Spleen (tissue), 11 donors: ENCODE results near the gene SSBP4. TPM values are rescaled to one million over a fixed set of nuclear protein-coding genes. Genes with fewer than 3 reads are reported as not detected.

Source experiments
- DNase-seq: peaks from one replicate; pipeline ENCODE4 v3.0.0-alpha.2; 2020
- H3K27ac ChIP-seq, 8 donors: fragments of 200-600 bp; sonication (generic) in 7 of 8; 1 replicate in 4 of 8; 2 replicates in 4 of 8; pipeline versions ENCODE4 v1.5.0 to v1.8.0; 2016 to 2021; ENCODE audit warnings: inconsistent platforms in 4 of 8, mild to moderate bottlenecking in 4 of 8, moderate library complexity in 1 of 8
- H3K27me3 ChIP-seq, 7 donors: fragments of 200-600 bp; sonication (generic) in 6 of 7; replicated peaks in 1 of 7; 1 replicate in 4 of 7; 2 replicates in 3 of 7; pipeline versions ENCODE4 v1.5.0 to v1.8.0; 2016 to 2021; ENCODE audit warnings: inconsistent platforms in 3 of 7, mild to moderate bottlenecking in 1 of 7
- H3K36me3 ChIP-seq, 6 donors: fragments of 200-600 bp; sonication (generic) in 5 of 6; 1 replicate in 4 of 6; 2 replicates in 2 of 6; pipeline versions ENCODE4 v1.5.0 to v1.8.0; 2016 to 2021; ENCODE audit warnings: inconsistent platforms in 2 of 6
- H3K4me1 ChIP-seq, 6 donors: fragments of 200-600 bp; sonication (generic) in 5 of 6; 1 replicate in 3 of 6; 2 replicates in 3 of 6; pipeline versions ENCODE4 v1.5.0 to v1.8.0; 2016 to 2021; ENCODE audit warnings: inconsistent platforms in 3 of 6
- H3K4me3 ChIP-seq, 8 donors: fragments of 200-600 bp; sonication (generic) in 7 of 8; 1 replicate in 4 of 8; 2 replicates in 4 of 8; pipeline versions ENCODE4 v1.5.0 to v1.8.0; 2016 to 2021; ENCODE audit warnings: inconsistent platforms in 4 of 8, mild to moderate bottlenecking in 4 of 8, moderate library complexity in 2 of 8
- H3K9me3 ChIP-seq, 8 donors: fragments of 200-600 bp; sonication (generic) in 7 of 8; 1 replicate in 4 of 8; 2 replicates in 4 of 8; pipeline versions ENCODE4 v1.5.0 to v1.8.0; 2016 to 2021; ENCODE audit warnings: inconsistent platforms in 4 of 8
- CTCF ChIP-seq, 11 experiments: fragments of 200-600 bp in 7 of 11; fragments of 450-650 bp in 4 of 11; sonication (generic) in 4 of 11; IDR thresholded peaks in 8 of 11; conservative IDR thresholded peaks in 3 of 11; 1 replicate in 7 of 11; 2 replicates in 4 of 11; pipeline versions ENCODE4 v1.4.0 to v1.8.0; 2016 to 2021; ENCODE audit warnings: antibody characterized with exemption in 11 of 11, inconsistent platforms in 4 of 11, mild to moderate bottlenecking in 1 of 11
- POLR2A ChIP-seq, 3 donors: fragments of 450-650 bp; IDR thresholded peaks; one replicate each; pipeline ENCODE4 v1.5.1; 2017; ENCODE audit warnings: antibody characterized with exemption in 3 of 3, mild to moderate bottlenecking in 1 of 3
- POLR2AphosphoS5 ChIP-seq, 3 donors: sonication (generic); formaldehyde crosslinking; IDR thresholded peaks; one replicate each; pipeline ENCODE4 v1.5.1; 2017; ENCODE audit warnings: antibody characterized with exemption in 3 of 3
- WGBS, 5 donors: extraction: QIAGEN DNeasy Blood & Tissue Kit in 3 of 5; methylation state at CpG; one replicate each; pipeline versions ENCODE4 v1.1.5 to v1.1.7; 2013 to 2018; 5-methylcytosine and 5-hydroxymethylcytosine counted together
- intact Hi-C: fragments of 100-400 bp; cut with DNase I; formaldehyde crosslinking; loops from one replicate; pipeline ENCODE4 v1.15.0; 2023; ENCODE audit warnings: low total_unique reads
- polyA plus RNA-seq, 3 donors: library from polyadenylated mRNA; stranded (reverse); fragments of 200-250 nt; gene quantifications; one replicate each; pipeline ENCODE4 v1.2.1, GENCODE V29; 2013
- total RNA-seq, 7 donors: library from RNA; depleted of rRNA in 3 of 7; stranded (reverse); fragments of >200 nt in 3 of 7; fragmentation: NEBNext Ultra II Directional in 4 of 7; extraction: Animal tissue kit (Norgen Biotek cat#: 25700) in 4 of 7; gene quantifications; one replicate each; pipeline versions ENCODE4 v1.1.0 to v1.2.1, GENCODE V29; 2016 to 2021
- donor health status: healthy with polysubstance abuse.
- donor health status: DM: no; HTN: no; CAD: no; lungs with moderate emphysema.
- donor health status: DM: no; HTN: no; CAD: no.
- donor health status: Bipolar disorder and iron deficiency.
- donor health status: healthy.
- donor health status: DM: no; HTN: no; CAD: no.
- donor health status: DM: yes; HTN: yes; CAD: no.

The SSBP4 gene
- total and polyA plus RNA-seq, 10 donors, result 56.3 to 143 (median 88.6) TPM

DNA sequence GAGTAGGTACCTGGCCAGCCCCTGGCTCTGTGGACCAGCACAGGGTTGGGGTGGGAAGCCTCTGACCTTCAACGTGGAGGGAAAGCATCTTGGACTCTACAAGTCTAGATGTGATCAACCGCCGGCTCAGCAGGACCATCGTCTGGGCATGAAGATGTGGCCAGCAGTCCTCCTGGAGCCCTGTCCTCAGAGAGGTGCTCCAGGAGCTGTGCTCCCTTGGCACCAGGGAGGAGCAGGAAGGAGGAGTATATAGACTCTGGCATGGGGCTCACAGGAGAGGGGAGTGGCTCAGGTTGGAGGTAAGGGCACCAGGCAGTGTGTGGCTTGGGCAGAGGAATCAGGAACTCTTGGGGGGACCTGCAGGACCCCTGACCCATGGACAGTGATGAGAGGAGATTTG is 37.1 kb downstream of the SSBP4 start:
- peaks cover under 1 to 22% (median 15%) of the 10 kb centered on the region in 6 donors for H3K4me1 ChIP-seq
- H3K9me3 ChIP-seq, result no peaks in the 10 kb centered on the region
- H3K36me3 ChIP-seq, result peaks cover 5 to 100% (median 62%) of the 10 kb centered on the region in 6 donors
- H3K27ac ChIP-seq, result peak overlapping the region in 1 of 8 donors; percentile 14
- WGBS, 5 donors, result 86 to 93% (median 90%) methylated on average over 4 of the region's 4 CpGs
- peak; percentile 56 for DNase-seq
- TF ChIP-seq POLR2A (IDR thresholded peaks at IDR 0.05) (no peak), POLR2AphosphoS5 (IDR thresholded peaks at IDR 0.05) (peak in 1 of 3 donors; percentile 8), CTCF (IDR thresholded peaks at IDR 0.05 in 8 of 11, conservative IDR thresholded peaks at IDR 0.05 in 3 of 11) (no peak)
- no peaks in the 10 kb centered on the region for H3K27me3 ChIP-seq
- intact Hi-C loops, result no loop called here
- no peak overlapping the region for H3K4me3 ChIP-seq

DNA sequence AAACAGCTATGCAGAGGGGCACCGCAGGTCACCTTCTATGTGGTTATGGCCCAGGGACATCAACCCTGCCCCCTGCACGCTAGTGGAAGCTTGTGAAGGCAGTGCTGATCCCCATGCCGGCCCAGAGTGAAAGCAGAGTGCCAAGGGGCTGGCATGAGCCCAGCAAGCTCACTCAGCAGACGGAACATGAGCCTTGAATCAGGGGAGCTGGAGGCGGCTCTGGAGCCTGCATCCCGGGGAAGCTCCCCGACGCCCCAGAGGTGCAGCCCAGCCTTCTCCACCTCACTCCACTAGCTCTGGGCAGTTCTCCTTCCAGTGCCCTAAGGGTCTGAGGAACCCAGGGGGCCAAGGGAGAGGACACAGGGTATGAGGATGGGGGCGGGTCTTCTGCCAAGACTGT is 37.8 kb downstream of the SSBP4 start:
- intact Hi-C loops, result no loop called here
- peak in 1 of 3 donors; percentile 7 for TF ChIP-seq POLR2AphosphoS5 (IDR thresholded peaks at IDR 0.05)
- no peak for TF ChIP-seq POLR2A (IDR thresholded peaks at IDR 0.05)
- 80 to 91% (median 86%) methylated on average over 6 to 9 of the region's 9 CpGs for WGBS, 5 donors
- H3K36me3 ChIP-seq, result peaks cover 5 to 100% (median 65%) of the 10 kb centered on the region in 6 donors
- no peak for DNase-seq
- no peaks in the 10 kb centered on the region for H3K9me3 ChIP-seq
- H3K4me3 ChIP-seq, result no peak overlapping the region
- peak overlapping the region in 3 of 8 donors; percentile 14 to 24 (median 20) for H3K27ac ChIP-seq
- no peaks in the 10 kb centered on the region for H3K27me3 ChIP-seq
- peaks cover 0 to 24% (median 15%) of the 10 kb centered on the region in 6 donors for H3K4me1 ChIP-seq

GRCh38 chr19:18457483-18458331 is 38.5 kb downstream of the SSBP4 start:
- no peak overlapping the region for H3K4me3 ChIP-seq
- intact Hi-C loops, result no loop called here
- H3K9me3 ChIP-seq, result no peaks in the 10 kb centered on the region
- H3K27me3 ChIP-seq, result no peaks in the 10 kb centered on the region
- peak overlapping the region in 2 of 8 donors; percentile 14 to 24 for H3K27ac ChIP-seq
- TF ChIP-seq POLR2A (IDR thresholded peaks at IDR 0.05) (no peak), POLR2AphosphoS5 (IDR thresholded peaks at IDR 0.05) (peak in 1 of 3 donors; percentile 56)
- DNase-seq, result no peak
- WGBS, 5 donors, result 83 to 90% (median 86%) methylated on average over 21 of the region's 21 CpGs
- H3K4me1 ChIP-seq, result peaks cover 0 to 30% (median 15%) of the 10 kb centered on the region in 6 donors
- peaks cover 5 to 98% (median 61%) of the 10 kb centered on the region in 6 donors for H3K36me3 ChIP-seq

GRCh38 chr19:18460900-18461299 is 41.7 kb downstream of the SSBP4 start:
- 84 to 95% (median 91%) methylated on average over 3 to 12 of the region's 12 CpGs for WGBS, 5 donors
- H3K9me3 ChIP-seq, result no peaks in the 10 kb centered on the region
- peaks cover 8 to 55% (median 31%) of the 10 kb centered on the region in 6 donors for H3K4me1 ChIP-seq
- H3K36me3 ChIP-seq, result peaks cover 5 to 98% (median 72%) of the 10 kb centered on the region in 6 donors
- no peak overlapping the region for H3K4me3 ChIP-seq
- intact Hi-C loops, result loop anchor here (10.0 kb wide), 2 partner anchors 114 to 384 kb away; partner anchors contain the start of gene UBA52
- TF ChIP-seq POLR2A (IDR thresholded peaks at IDR 0.05) (no peak), POLR2AphosphoS5 (IDR thresholded peaks at IDR 0.05) (no peak), CTCF (IDR thresholded peaks at IDR 0.05 in 8 of 11, conservative IDR thresholded peaks at IDR 0.05 in 3 of 11) (no peak)
- peak overlapping the region in 4 of 8 donors; percentile 25 to 75 (median 66) for H3K27ac ChIP-seq
- H3K27me3 ChIP-seq, result no peaks in the 10 kb centered on the region
- DNase-seq, result peak; percentile 61

- Histone ChIP-seq H3K4me3 (no peak overlapping the region), H3K27me3 (no peaks in the 10 kb centered on the region), H3K4me1 (peaks cover 8 to 61% (median 31%) of the 10 kb centered on the region in 6 donors), H3K36me3 (peaks cover 5 to 97% (median 68%) of the 10 kb centered on the region in 6 donors), H3K9me3 (no peaks in the 10 kb centered on the region), H3K27ac (peak overlapping the region in 4 of 8 donors; percentile 25 to 75 (median 66))
- peak; percentile 72 for DNase-seq
- intact Hi-C loops, result loop anchor here (10.0 kb wide), 2 partner anchors 113 to 383 kb away; partner anchors contain the start of gene UBA52
- TF ChIP-seq POLR2AphosphoS5 (IDR thresholded peaks at IDR 0.05) (no peak), CTCF (IDR thresholded peaks at IDR 0.05 in 8 of 11, conservative IDR thresholded peaks at IDR 0.05 in 3 of 11) (no peak), POLR2A (IDR thresholded peaks at IDR 0.05) (no peak)
- 95 to 98% (median 97%) methylated on average over 9 to 22 of the region's 22 CpGs; no CpG with 5 or more reads in 1 of the 5 donors for WGBS, 5 donors
Observed at GRCh38 chr19:18461471-18461870, 42.3 kb downstream of the SSBP4 start.
